A673 (cell line): Measurements from ENCODE around the gene CUEDC2.

ENCODE experiments used
- EZH2 ChIP-seq: fragments of 200-600 bp; sonication (generic); IDR thresholded peaks from 2 replicates; pipeline ENCODE4 v1.6.1; 2017; ENCODE audit warnings: borderline replicate concordance, low read depth, mild to moderate bottlenecking, mixed read lengths, antibody characterized with exemption, low read length; ENCODE audit not compliant: poor library complexity, severe bottlenecking
- TF ChIP-seq, protein P1 (sequence below): fragments of 300-800, 200-600 bp; sonication (generic); conservative IDR thresholded peaks from 2 replicates; pipeline ENCODE4 v1.5.1; 2017; ENCODE audit warnings: low read depth, mild to moderate bottlenecking, antibody characterized with exemption, low read length, moderate library complexity, mixed read lengths

DNA sequence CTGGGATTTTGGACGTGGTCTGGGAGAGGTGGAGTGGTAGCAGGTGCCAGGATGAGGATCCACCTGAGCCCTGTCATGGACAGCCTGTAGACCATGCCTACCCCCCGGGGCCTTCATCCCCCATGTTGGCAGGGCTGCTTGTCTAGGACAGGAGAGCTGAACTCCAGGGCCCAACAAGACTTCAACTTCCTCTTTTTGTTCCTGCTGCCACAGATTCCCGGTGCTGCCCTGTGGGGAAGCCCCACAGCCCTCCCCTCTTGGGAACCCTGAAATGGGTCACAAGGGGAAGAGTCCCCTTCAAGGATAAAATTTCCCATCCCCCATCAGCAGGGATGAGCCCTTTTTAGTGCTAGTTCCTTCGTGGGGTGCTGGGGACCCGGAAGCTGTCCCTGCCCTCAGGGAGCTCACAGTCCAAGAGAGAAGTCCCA is 1.3 kb upstream of the CUEDC2 start:
- TF ChIP-seq, protein P1, sequence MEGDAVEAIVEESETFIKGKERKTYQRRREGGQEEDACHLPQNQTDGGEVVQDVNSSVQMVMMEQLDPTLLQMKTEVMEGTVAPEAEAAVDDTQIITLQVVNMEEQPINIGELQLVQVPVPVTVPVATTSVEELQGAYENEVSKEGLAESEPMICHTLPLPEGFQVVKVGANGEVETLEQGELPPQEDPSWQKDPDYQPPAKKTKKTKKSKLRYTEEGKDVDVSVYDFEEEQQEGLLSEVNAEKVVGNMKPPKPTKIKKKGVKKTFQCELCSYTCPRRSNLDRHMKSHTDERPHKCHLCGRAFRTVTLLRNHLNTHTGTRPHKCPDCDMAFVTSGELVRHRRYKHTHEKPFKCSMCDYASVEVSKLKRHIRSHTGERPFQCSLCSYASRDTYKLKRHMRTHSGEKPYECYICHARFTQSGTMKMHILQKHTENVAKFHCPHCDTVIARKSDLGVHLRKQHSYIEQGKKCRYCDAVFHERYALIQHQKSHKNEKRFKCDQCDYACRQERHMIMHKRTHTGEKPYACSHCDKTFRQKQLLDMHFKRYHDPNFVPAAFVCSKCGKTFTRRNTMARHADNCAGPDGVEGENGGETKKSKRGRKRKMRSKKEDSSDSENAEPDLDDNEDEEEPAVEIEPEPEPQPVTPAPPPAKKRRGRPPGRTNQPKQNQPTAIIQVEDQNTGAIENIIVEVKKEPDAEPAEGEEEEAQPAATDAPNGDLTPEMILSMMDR, result no peak
- no peak for TF ChIP-seq EZH2
